ENCODE data around the gene PRB4. TPM values are rescaled to one million over a fixed set of nuclear protein-coding genes. Genes with fewer than 3 reads are reported as not detected.

The PRB4 gene
- total RNA-seq, 1 experiment from 2014 or later, result not detected

- no peaks in the 10 kb centered on the region for H3K27me3 Mint-ChIP-seq (ENCODE audit: insufficient read depth, unreplicated experiment)
- H3K27ac Mint-ChIP-seq (ENCODE audit: unreplicated experiment), result no peak overlapping the region
- ChIA-PET POLR2A (no interaction called here), CTCF (no interaction called here)
- TF ChIP-seq CTCF (IDR thresholded peaks at IDR 0.05; ENCODE audit: insufficient read depth in 1 of 2, low read depth in 1 of 2, low read length in 1 of 2, severe bottlenecking in 1 of 2, unreplicated experiment in 1 of 2), result no peak
- Histone ChIP-seq H3K36me3 (ENCODE audit: control insufficient read depth, insufficient read depth, low read length) (no peaks in the 10 kb centered on the region), H3K27me3 (replicated peaks; ENCODE audit: control insufficient read depth, insufficient read depth, low read length) (no peaks in the 10 kb centered on the region; the same call in 1 of the 2 replicates), H3K4me3 (ENCODE audit: low read depth, low read length) (no peak overlapping the region), H3K9me3 (no peaks in the 10 kb centered on the region), H3K4me1 (no peaks in the 10 kb centered on the region)
- H3K4me1 Mint-ChIP-seq (ENCODE audit: low read depth, unreplicated experiment), result peaks cover 7% of the 10 kb centered on the region
- H3K9me3 Mint-ChIP-seq (ENCODE audit: unreplicated experiment), result no peaks in the 10 kb centered on the region
- peak in 1 of 2 experiments; percentile 4 for DNase-seq
- no peak overlapping the region for H3K4me3 Mint-ChIP-seq (ENCODE audit: unreplicated experiment)
- H3K36me3 Mint-ChIP-seq (ENCODE audit: insufficient read depth, unreplicated experiment), result no peaks in the 10 kb centered on the region
- no TSS peak for BruUV-seq (replicated peaks)
- intact Hi-C loops (cut with micrococcal nuclease; ENCODE audit: unreplicated experiment), result no loop called here
Observed at GRCh38 chr12:11344500-11344899, 34.3 kb upstream of the PRB4 start.

DNA sequence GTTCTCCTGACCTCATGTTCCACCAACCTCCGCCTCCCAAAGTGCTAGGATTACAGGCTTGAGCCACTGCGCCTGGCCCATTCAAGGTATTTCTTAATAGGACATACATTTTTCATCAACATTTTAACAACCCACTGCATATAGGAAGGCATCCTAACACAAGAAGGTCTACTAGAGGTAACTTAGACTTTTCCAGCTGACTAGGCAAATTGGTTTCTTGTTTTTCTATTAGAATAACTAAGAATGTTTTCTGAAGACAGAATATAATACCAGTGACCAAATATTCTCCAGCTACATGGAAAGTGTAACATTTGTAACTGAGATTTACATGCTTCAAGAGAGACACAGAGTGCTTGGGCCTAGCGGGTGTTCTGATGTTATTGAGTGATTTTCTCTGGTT lies 14.2 kb upstream of the PRB4 start:
- ChIA-PET POLR2A (no interaction called here), CTCF (interaction anchor here (0.6 kb wide), 1 partner anchor 94 kb away, joined by 3 read pairs; no protein-coding TSS in a partner anchor)
- Histone ChIP-seq H3K9me3 (0 out of 2 replicates have a peak, but pooled peaks cover 3% of the 10 kb centered on the region), H3K4me3 (ENCODE audit: low read depth, low read length) (no peak overlapping the region), H3K27me3 (replicated peaks; ENCODE audit: control insufficient read depth, insufficient read depth, low read length) (no peaks in the 10 kb centered on the region), H3K4me1 (peaks cover 12% of the 10 kb centered on the region), H3K36me3 (ENCODE audit: control insufficient read depth, insufficient read depth, low read length) (no peaks in the 10 kb centered on the region)
- Mint-ChIP-seq H3K9me3 (ENCODE audit: unreplicated experiment) (peaks cover 19% of the 10 kb centered on the region), H3K27ac (ENCODE audit: unreplicated experiment) (no peak overlapping the region), H3K4me3 (ENCODE audit: unreplicated experiment) (no peak overlapping the region), H3K36me3 (ENCODE audit: insufficient read depth, unreplicated experiment) (no peaks in the 10 kb centered on the region), H3K27me3 (ENCODE audit: insufficient read depth, unreplicated experiment) (peaks cover 5% of the 10 kb centered on the region), H3K4me1 (ENCODE audit: low read depth, unreplicated experiment) (peaks cover 15% of the 10 kb centered on the region)
- intact Hi-C loops (cut with micrococcal nuclease; ENCODE audit: unreplicated experiment), result loop anchor here (5.0 kb wide), 1 partner anchor 57 kb away; the partner anchor contains the start of gene PRB3
- DNase-seq, result no peak
- no peak for TF ChIP-seq CTCF (IDR thresholded peaks at IDR 0.05; ENCODE audit: insufficient read depth in 1 of 2, low read depth in 1 of 2, low read length in 1 of 2, severe bottlenecking in 1 of 2, unreplicated experiment in 1 of 2)
- no TSS peak for BruUV-seq (replicated peaks)

DNA sequence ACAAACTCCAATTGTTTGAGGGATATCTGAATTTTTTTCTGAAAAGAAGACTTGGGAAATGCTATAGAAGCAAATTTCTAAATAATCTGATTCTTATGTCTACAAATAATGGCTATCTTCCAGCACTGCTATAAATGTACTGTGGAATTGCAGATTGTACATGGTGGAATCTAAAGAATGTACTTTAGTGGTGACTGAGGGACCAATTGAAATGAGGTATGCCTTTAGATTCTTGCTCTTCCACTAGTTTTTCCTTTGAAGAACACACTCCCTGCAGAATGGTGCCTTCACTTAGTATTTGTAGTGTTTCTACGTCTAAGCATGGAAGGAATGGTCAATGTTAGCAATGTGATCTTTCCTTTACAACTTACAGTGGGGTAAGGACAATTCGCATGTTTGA lies 11.7 kb upstream of the PRB4 start:
- Mint-ChIP-seq H3K36me3 (ENCODE audit: insufficient read depth, unreplicated experiment) (no peaks in the 10 kb centered on the region), H3K4me3 (ENCODE audit: unreplicated experiment) (no peak overlapping the region), H3K27ac (ENCODE audit: unreplicated experiment) (no peak overlapping the region), H3K4me1 (ENCODE audit: low read depth, unreplicated experiment) (peaks cover 15% of the 10 kb centered on the region), H3K27me3 (ENCODE audit: insufficient read depth, unreplicated experiment) (peaks cover 8% of the 10 kb centered on the region), H3K9me3 (ENCODE audit: unreplicated experiment) (peaks cover 23% of the 10 kb centered on the region)
- POLR2A ChIA-PET, result no interaction called here
- H3K4me1 ChIP-seq, result peaks cover 12% of the 10 kb centered on the region
- intact Hi-C loops (cut with micrococcal nuclease; ENCODE audit: unreplicated experiment), result loop anchor here (5.0 kb wide), 1 partner anchor 55 kb away; the partner anchor contains the start of gene PRB3
- TF ChIP-seq CTCF (IDR thresholded peaks at IDR 0.05; ENCODE audit: insufficient read depth in 1 of 2, low read depth in 1 of 2, low read length in 1 of 2, severe bottlenecking in 1 of 2, unreplicated experiment in 1 of 2), result no peak
- peak in 1 of 2 experiments; percentile 6 for DNase-seq
- no peak overlapping the region for H3K4me3 ChIP-seq (ENCODE audit: low read depth, low read length)
- CTCF ChIA-PET, result no interaction called here
- H3K27me3 ChIP-seq (replicated peaks; ENCODE audit: control insufficient read depth, insufficient read depth, low read length), result no peaks in the 10 kb centered on the region
- no peaks in the 10 kb centered on the region for H3K36me3 ChIP-seq (ENCODE audit: control insufficient read depth, insufficient read depth, low read length)
- H3K9me3 ChIP-seq, result 0 out of 2 replicates have a peak, but pooled peaks cover 3% of the 10 kb centered on the region
- no TSS peak for BruUV-seq (replicated peaks)

All from Caco-2 (cell line).